Activated CD8-positive, alpha-beta memory T cell treated with anti-CD3 and anti-CD28 coated beads, Interleukin-2, amount 10 ng/mL, durations not matched to agents 7 days and 5 days (primary cell): Measurements from ENCODE around the gene ARL5A. TPM values are rescaled to one million over a fixed set of nuclear protein-coding genes. Genes with fewer than 3 reads are reported as not detected.

Experiments
- ATAC-seq: fragments of 150-1000 bp; cut with Tn5 transposase; one replicate; pipeline ENCODE4 v1.10.0; 2021; ENCODE audit warnings: moderate library complexity
- CTCF ChIA-PET: fragments of 350-600 bp; sonication (Branson Sonifier 250); formaldehyde crosslinking; loops from one replicate; lab custom pipeline; 2021; ENCODE audit warnings: antibody characterized with exemption; lab: Charles Lee
- DNase-seq: peaks from one replicate; pipeline ENCODE4 v3.0.0-alpha.2; 2020
- H3K27ac Mint-ChIP-seq: one replicate; pipeline ENCODE4 v1.8.0; 2021; ENCODE audit warnings: mild to moderate bottlenecking, mixed read lengths
- H3K27me3 Mint-ChIP-seq: one replicate; pipeline ENCODE4 v1.8.0; 2021; ENCODE audit warnings: mixed read lengths
- H3K36me3 Mint-ChIP-seq: one replicate; pipeline ENCODE4 v1.8.0; 2021; ENCODE audit warnings: mild to moderate bottlenecking, mixed read lengths
- H3K4me1 Mint-ChIP-seq: one replicate; pipeline ENCODE4 v1.8.0; 2021; ENCODE audit warnings: mixed read lengths
- H3K4me3 Mint-ChIP-seq: one replicate; pipeline ENCODE4 v1.8.0; 2021; ENCODE audit warnings: mild to moderate bottlenecking, moderate library complexity, mixed read lengths
- H3K9me3 Mint-ChIP-seq: one replicate; pipeline ENCODE4 v1.8.0; 2022; ENCODE audit warnings: low read depth, mixed read lengths
- total RNA-seq, 2 experiments: library from RNA; stranded (reverse); gene quantifications; one replicate each; pipeline ENCODE4 v1.2.3, GENCODE V29; 2021

The ARL5A gene
- total RNA-seq, 2 experiments from 2014 or later, result 45.3 to 46.6 TPM

GRCh38 chr2:151765760-151766410, 62.3 kb downstream of the ARL5A start:
- no peaks in the 10 kb centered on the region for H3K36me3 Mint-ChIP-seq
- H3K4me3 Mint-ChIP-seq, result no peak overlapping the region
- no peak for DNase-seq
- CTCF ChIA-PET, result interaction anchor here (1.3 kb wide), 1 partner anchor 20 kb away, joined by 4 read pairs; no protein-coding TSS in a partner anchor
- no peak for ATAC-seq
- no peaks in the 10 kb centered on the region for H3K27me3 Mint-ChIP-seq
- peaks cover 20% of the 10 kb centered on the region for H3K4me1 Mint-ChIP-seq
- no peaks in the 10 kb centered on the region for H3K9me3 Mint-ChIP-seq
- H3K27ac Mint-ChIP-seq, result peak overlapping the region; percentile 66

GRCh38 chr2:151762694-151763093, 65.5 kb downstream of the ARL5A start:
- no peak for ATAC-seq
- H3K4me1 Mint-ChIP-seq, result peaks cover 20% of the 10 kb centered on the region
- no peak overlapping the region for H3K27ac Mint-ChIP-seq
- no peak overlapping the region for H3K4me3 Mint-ChIP-seq
- H3K27me3 Mint-ChIP-seq, result no peaks in the 10 kb centered on the region
- no peaks in the 10 kb centered on the region for H3K36me3 Mint-ChIP-seq
- CTCF ChIA-PET, result no interaction called here
- no peak for DNase-seq
- H3K9me3 Mint-ChIP-seq, result no peaks in the 10 kb centered on the region

- no peak overlapping the region for H3K27ac Mint-ChIP-seq
- H3K9me3 Mint-ChIP-seq, result no peaks in the 10 kb centered on the region
- ATAC-seq, result no peak
- no peaks in the 10 kb centered on the region for H3K27me3 Mint-ChIP-seq
- no peak for DNase-seq
- no peaks in the 10 kb centered on the region for H3K36me3 Mint-ChIP-seq
- CTCF ChIA-PET, result no interaction called here
- H3K4me1 Mint-ChIP-seq, result peaks cover 14% of the 10 kb centered on the region
- H3K4me3 Mint-ChIP-seq, result no peak overlapping the region
These were observed 66.5 kb downstream of the ARL5A start for GRCh38 chr2:151761687-151762086.

GRCh38 chr2:151761193-151761592, 67.0 kb downstream of the ARL5A start:
- Mint-ChIP-seq H3K27ac (no peak overlapping the region), H3K36me3 (no peaks in the 10 kb centered on the region), H3K4me3 (no peak overlapping the region), H3K4me1 (peaks cover 9% of the 10 kb centered on the region), H3K27me3 (no peaks in the 10 kb centered on the region), H3K9me3 (no peaks in the 10 kb centered on the region)
- DNase-seq, result no peak
- ATAC-seq, result no peak
- CTCF ChIA-PET, result no interaction called here

GRCh38 chr2:151760139-151760650, 68.0 kb downstream of the ARL5A start:
- Mint-ChIP-seq H3K36me3 (no peaks in the 10 kb centered on the region), H3K27ac (no peak overlapping the region), H3K4me1 (no peaks in the 10 kb centered on the region), H3K27me3 (no peaks in the 10 kb centered on the region), H3K9me3 (no peaks in the 10 kb centered on the region), H3K4me3 (no peak overlapping the region)
- CTCF ChIA-PET, result no interaction called here
- ATAC-seq, result no peak
- no peak for DNase-seq

GRCh38 chr2:151758744-151759143, 69.5 kb downstream of the ARL5A start:
- CTCF ChIA-PET, result no interaction called here
- DNase-seq, result no peak
- no peaks in the 10 kb centered on the region for H3K4me1 Mint-ChIP-seq

GRCh38 chr2:151757861-151758260, 70.4 kb downstream of the ARL5A start:
- ATAC-seq (no peak), DNase-seq (no peak)
- Mint-ChIP-seq H3K27ac (no peak overlapping the region), H3K4me1 (no peaks in the 10 kb centered on the region), H3K27me3 (no peaks in the 10 kb centered on the region), H3K9me3 (no peaks in the 10 kb centered on the region), H3K4me3 (no peak overlapping the region), H3K36me3 (no peaks in the 10 kb centered on the region)
- CTCF ChIA-PET, result interaction anchor here (1.4 kb wide), 1 partner anchor 268 kb away, joined by 3 read pairs; no protein-coding TSS in a partner anchor

More at GRCh38 chr2:151758744-151759143, 69.5 kb downstream of the ARL5A start:
- H3K4me3 Mint-ChIP-seq, result no peak overlapping the region
- H3K36me3 Mint-ChIP-seq, result no peaks in the 10 kb centered on the region
- H3K27ac Mint-ChIP-seq, result no peak overlapping the region
- no peak for ATAC-seq
- H3K9me3 Mint-ChIP-seq, result no peaks in the 10 kb centered on the region
- H3K27me3 Mint-ChIP-seq, result no peaks in the 10 kb centered on the region

GRCh38 chr2:151756820-151757219, 71.4 kb downstream of the ARL5A start:
- H3K9me3 Mint-ChIP-seq, result no peaks in the 10 kb centered on the region
- DNase-seq (no peak), ATAC-seq (no peak)
- CTCF ChIA-PET, result interaction anchor here (1.4 kb wide), 1 partner anchor 269 kb away, joined by 3 read pairs; no protein-coding TSS in a partner anchor
- no peaks in the 10 kb centered on the region for H3K27me3 Mint-ChIP-seq
- H3K27ac Mint-ChIP-seq, result no peak overlapping the region
- H3K4me1 Mint-ChIP-seq, result no peaks in the 10 kb centered on the region
- H3K36me3 Mint-ChIP-seq, result no peaks in the 10 kb centered on the region
- H3K4me3 Mint-ChIP-seq, result no peak overlapping the region

GRCh38 chr2:151754253-151754897, 73.8 kb downstream of the ARL5A start:
- no peak overlapping the region for H3K4me3 Mint-ChIP-seq
- DNase-seq (no peak), ATAC-seq (no peak)
- H3K27me3 Mint-ChIP-seq, result no peaks in the 10 kb centered on the region
- CTCF ChIA-PET, result no interaction called here
- H3K4me1 Mint-ChIP-seq, result no peaks in the 10 kb centered on the region
- no peaks in the 10 kb centered on the region for H3K9me3 Mint-ChIP-seq
- no peak overlapping the region for H3K27ac Mint-ChIP-seq
- no peaks in the 10 kb centered on the region for H3K36me3 Mint-ChIP-seq

GRCh38 chr2:151753540-151753939, 74.7 kb downstream of the ARL5A start:
- no peak overlapping the region for H3K27ac Mint-ChIP-seq
- H3K36me3 Mint-ChIP-seq, result no peaks in the 10 kb centered on the region
- H3K9me3 Mint-ChIP-seq, result no peaks in the 10 kb centered on the region
- CTCF ChIA-PET, result no interaction called here
- ATAC-seq (no peak), DNase-seq (no peak)
- H3K4me3 Mint-ChIP-seq, result no peak overlapping the region
- no peaks in the 10 kb centered on the region for H3K4me1 Mint-ChIP-seq
- H3K27me3 Mint-ChIP-seq, result no peaks in the 10 kb centered on the region

Other genes with a start within 250 kb of the ARL5A start
- gene NEB, start 93.9 kb downstream of the ARL5A start, total RNA-seq, result under 1 TPM; 0.12 to 0.26 TPM